Mammary epithelial cell (primary cell): ENCODE measurements around the gene CALR.

ENCODE experiments used
- EZH2 ChIP-seq: IDR thresholded peaks from 2 replicates; pipeline ENCODE4 v1.6.1; 2012; ENCODE audit warnings: low read length, inconsistent platforms, borderline replicate concordance
- TF ChIP-seq, protein P1 (sequence below), 2 donors: IDR thresholded peaks in 1 of 2; conservative IDR thresholded peaks in 1 of 2; 2 replicates each; pipeline ENCODE4 v1.5.1; 2011 to 2012; ENCODE audit warnings: inconsistent platforms in 2 of 2, low read length in 2 of 2, mild to moderate bottlenecking in 2 of 2, control low read depth in 1 of 2, low read depth in 1 of 2; ENCODE audit not compliant: insufficient read depth in 1 of 2; ENCODE audit errors: extremely low read depth in 1 of 2

DNA sequence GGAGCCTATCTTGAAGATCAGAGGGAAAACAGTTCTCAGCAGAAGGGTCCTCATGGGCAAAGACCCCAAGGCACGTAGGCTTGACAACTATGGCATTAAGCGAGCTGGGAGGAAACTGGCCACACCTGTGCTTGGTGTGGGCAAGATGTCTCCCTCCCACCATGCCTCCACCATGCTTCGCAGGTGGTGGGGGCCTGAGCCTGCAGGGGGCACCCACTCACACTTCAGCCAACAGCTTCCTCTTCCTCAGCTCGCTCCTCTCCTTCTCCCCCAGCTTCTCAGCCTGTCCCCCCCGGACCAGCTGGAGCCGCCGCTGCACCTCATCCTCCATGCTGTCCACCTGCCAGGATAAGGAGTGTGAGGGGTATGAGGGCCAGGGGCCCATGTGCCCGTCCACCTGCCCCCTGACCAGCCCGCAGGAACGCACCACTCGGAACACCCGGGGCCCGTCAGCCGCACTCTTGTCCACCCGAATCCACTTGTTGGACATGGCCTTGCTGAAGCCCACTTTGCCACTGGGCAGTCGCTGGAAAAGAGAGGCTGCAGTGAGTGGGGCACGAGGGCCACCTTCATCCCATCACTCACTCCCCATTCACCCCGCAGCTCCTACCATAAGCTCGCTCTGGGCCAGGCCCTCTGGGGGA, 8.3 kb upstream of the CALR start:
- TF ChIP-seq, protein P1, sequence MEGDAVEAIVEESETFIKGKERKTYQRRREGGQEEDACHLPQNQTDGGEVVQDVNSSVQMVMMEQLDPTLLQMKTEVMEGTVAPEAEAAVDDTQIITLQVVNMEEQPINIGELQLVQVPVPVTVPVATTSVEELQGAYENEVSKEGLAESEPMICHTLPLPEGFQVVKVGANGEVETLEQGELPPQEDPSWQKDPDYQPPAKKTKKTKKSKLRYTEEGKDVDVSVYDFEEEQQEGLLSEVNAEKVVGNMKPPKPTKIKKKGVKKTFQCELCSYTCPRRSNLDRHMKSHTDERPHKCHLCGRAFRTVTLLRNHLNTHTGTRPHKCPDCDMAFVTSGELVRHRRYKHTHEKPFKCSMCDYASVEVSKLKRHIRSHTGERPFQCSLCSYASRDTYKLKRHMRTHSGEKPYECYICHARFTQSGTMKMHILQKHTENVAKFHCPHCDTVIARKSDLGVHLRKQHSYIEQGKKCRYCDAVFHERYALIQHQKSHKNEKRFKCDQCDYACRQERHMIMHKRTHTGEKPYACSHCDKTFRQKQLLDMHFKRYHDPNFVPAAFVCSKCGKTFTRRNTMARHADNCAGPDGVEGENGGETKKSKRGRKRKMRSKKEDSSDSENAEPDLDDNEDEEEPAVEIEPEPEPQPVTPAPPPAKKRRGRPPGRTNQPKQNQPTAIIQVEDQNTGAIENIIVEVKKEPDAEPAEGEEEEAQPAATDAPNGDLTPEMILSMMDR (conservative IDR thresholded peaks at IDR 0.05 in 1 of 2, IDR thresholded peaks at IDR 0.05 in 1 of 2; ENCODE audit: extremely low read depth in 1 of 2, insufficient read depth in 1 of 2, low read depth in 1 of 2, low read length in 2 of 2), result no peak
- no peak for TF ChIP-seq EZH2
